Gastroesophageal sphincter (tissue), 4 donors: Measurements from ENCODE around the gene TXNRD3. TPM values are rescaled to one million over a fixed set of nuclear protein-coding genes. Genes with fewer than 3 reads are reported as not detected.

Experiments
- ATAC-seq: fragments of 150-250 bp; one replicate; pipeline ENCODE4 v1.9.1; 2016; ENCODE audit warnings: mild to moderate bottlenecking, moderate library complexity
- H3K27ac ChIP-seq, 4 donors: fragments of 200-600 bp; sonication (generic) in 3 of 4; 1 replicate in 3 of 4; 2 replicates in 1 of 4; pipeline ENCODE4 v1.5.1; 2016 to 2019
- H3K27me3 ChIP-seq: fragments of 200-600 bp; sonication (generic); one replicate; pipeline ENCODE4 v1.5.1; 2019
- H3K36me3 ChIP-seq, 2 donors: fragments of 200-600 bp; sonication (generic); one replicate each; pipeline ENCODE4 v1.5.1; 2019; ENCODE audit warnings: control low read depth in 1 of 2
- H3K4me1 ChIP-seq, 3 donors: fragments of 200-600 bp; sonication (generic); 1 replicate in 2 of 3; 2 replicates in 1 of 3; pipeline ENCODE4 v1.5.1; 2016 to 2019; ENCODE audit warnings: control low read depth in 2 of 3
- H3K4me3 ChIP-seq, 2 donors: fragments of 200-600 bp; sonication (generic); one replicate each; pipeline ENCODE4 v1.5.1; 2019; ENCODE audit warnings: mild to moderate bottlenecking in 1 of 2, moderate library complexity in 1 of 2
- H3K9me3 ChIP-seq, 3 donors: fragments of 200-600 bp; sonication (generic); one replicate each; pipeline ENCODE4 v1.5.1; 2017 to 2019; ENCODE audit warnings: control low read depth in 2 of 3
- CTCF ChIP-seq, 4 experiments: fragments of 200-600 bp in 2 of 4; fragments of 450-650 bp in 2 of 4; sonication (generic) in 1 of 4; IDR thresholded peaks; one replicate each; pipeline ENCODE4 v1.5.1; 2017 to 2019; ENCODE audit warnings: antibody characterized with exemption in 4 of 4, mild to moderate bottlenecking in 2 of 4, moderate library complexity in 2 of 4
- EP300 ChIP-seq: sonication (generic); formaldehyde crosslinking; IDR thresholded peaks from one replicate; pipeline ENCODE4 v1.6.1; 2017; ENCODE audit warnings: antibody characterized with exemption, mild to moderate bottlenecking
- POLR2A ChIP-seq, 2 donors: fragments of 450-650 bp; IDR thresholded peaks; one replicate each; pipeline ENCODE4 v1.6.1; 2017; ENCODE audit warnings: antibody characterized with exemption in 2 of 2, mild to moderate bottlenecking in 2 of 2, moderate library complexity in 1 of 2
- POLR2AphosphoS5 ChIP-seq: sonication (generic); formaldehyde crosslinking; IDR thresholded peaks from one replicate; pipeline ENCODE4 v1.6.1; 2017; ENCODE audit warnings: antibody characterized with exemption
- WGBS, 2 donors: methylation state at CpG; one replicate each; pipeline ENCODE4 v1.1.5; 2018; ENCODE audit warnings: low coverage in 1 of 2; 5-methylcytosine and 5-hydroxymethylcytosine counted together
- total RNA-seq, 4 donors: library from RNA; depleted of rRNA; stranded (reverse); fragments of >200 nt; gene quantifications; one replicate each; pipeline ENCODE4 v1.1.0, GENCODE V29; 2016

TXNRD3 gene
- total RNA-seq, 4 donors from 2014 or later, result 14.3 to 24.7 (median 18.5) TPM

GRCh38 chr3:126573492-126574117, 81.3 kb downstream of the TXNRD3 start:
- H3K27me3 ChIP-seq, result no peaks in the 10 kb centered on the region
- no peaks in the 10 kb centered on the region for H3K4me1 ChIP-seq
- TF ChIP-seq EP300, result no peak
- TF ChIP-seq POLR2AphosphoS5, result no peak
- TF ChIP-seq POLR2A (IDR thresholded peaks at IDR 0.05), result no peak
- TF ChIP-seq CTCF (IDR thresholded peaks at IDR 0.05), result no peak
- no peaks in the 10 kb centered on the region for H3K9me3 ChIP-seq
- no peak overlapping the region for H3K4me3 ChIP-seq
- no peaks in the 10 kb centered on the region for H3K36me3 ChIP-seq
- 60 to 77% methylated on average over 4 to 13 of the region's 15 CpGs for WGBS, 2 donors
- no peak for ATAC-seq
- no peak overlapping the region for H3K27ac ChIP-seq

- no peak for ATAC-seq
- H3K4me3 ChIP-seq, result no peak overlapping the region
- H3K27ac ChIP-seq, result no peak overlapping the region
- WGBS, 2 donors, result no CpG with 5 or more reads among the region's 7 CpGs
- H3K27me3 ChIP-seq, result no peaks in the 10 kb centered on the region
- H3K4me1 ChIP-seq, result no peaks in the 10 kb centered on the region
- H3K9me3 ChIP-seq, result no peaks in the 10 kb centered on the region
- H3K36me3 ChIP-seq, result no peaks in the 10 kb centered on the region
- no peak for TF ChIP-seq CTCF (IDR thresholded peaks at IDR 0.05)
- TF ChIP-seq POLR2AphosphoS5, result no peak
- TF ChIP-seq POLR2A (IDR thresholded peaks at IDR 0.05), result no peak
- TF ChIP-seq EP300, result no peak
Observed at GRCh38 chr3:126571078-126571477, 83.8 kb downstream of the TXNRD3 start.

GRCh38 chr3:126570103-126570541, 84.8 kb downstream of the TXNRD3 start:
- ATAC-seq, result no peak
- Histone ChIP-seq H3K27ac (no peak overlapping the region), H3K27me3 (peaks cover 2% of the 10 kb centered on the region), H3K9me3 (no peaks in the 10 kb centered on the region), H3K36me3 (no peaks in the 10 kb centered on the region), H3K4me1 (no peaks in the 10 kb centered on the region), H3K4me3 (no peak overlapping the region)
- 47% methylated on average over 3 of the region's 6 CpGs; no CpG with 5 or more reads in 1 of the 2 donors for WGBS, 2 donors
- TF ChIP-seq CTCF (IDR thresholded peaks at IDR 0.05) (no peak), POLR2A (IDR thresholded peaks at IDR 0.05) (no peak), POLR2AphosphoS5 (no peak), EP300 (no peak)

DNA sequence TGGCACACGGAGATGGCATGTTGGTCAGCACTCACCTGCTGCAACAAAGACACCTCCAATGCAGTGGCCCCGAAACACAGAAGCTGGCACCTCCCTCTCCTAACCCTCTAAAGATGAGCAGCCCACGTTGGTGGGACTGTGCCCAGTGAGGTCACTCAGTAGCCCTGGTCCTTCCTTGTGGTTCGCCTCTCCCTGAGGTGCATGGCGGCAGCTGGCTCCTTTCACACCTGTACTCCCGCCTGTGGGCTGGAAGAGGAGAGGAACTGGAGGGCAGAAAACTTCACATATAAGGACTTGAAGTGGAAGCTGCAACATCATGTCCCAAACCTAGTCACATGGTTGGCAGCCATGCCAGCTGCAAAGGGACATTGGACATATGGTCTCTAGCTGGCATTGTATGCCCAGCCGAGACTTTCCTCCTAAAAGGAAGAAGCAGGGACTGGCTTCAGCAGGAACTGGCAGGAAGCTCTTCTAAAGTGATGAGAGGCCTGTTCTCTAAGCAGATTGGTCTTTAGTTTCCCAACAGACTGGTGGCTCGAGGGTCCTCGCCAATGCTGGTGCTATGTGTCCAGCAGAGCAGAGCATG, 85.4 kb downstream of the TXNRD3 start:
- H3K4me3 ChIP-seq, result no peak overlapping the region

More for the DNA sequence above, 85.4 kb downstream of the TXNRD3 start:
- Histone ChIP-seq H3K36me3 (no peaks in the 10 kb centered on the region), H3K4me1 (no peaks in the 10 kb centered on the region), H3K27ac (no peak overlapping the region), H3K9me3 (no peaks in the 10 kb centered on the region), H3K27me3 (peaks cover 5% of the 10 kb centered on the region)
- ATAC-seq, result no peak
- WGBS, 2 donors, result 67 to 87% methylated on average over 1 to 3 of the region's 9 CpGs
- TF ChIP-seq CTCF (IDR thresholded peaks at IDR 0.05), result no peak
- TF ChIP-seq EP300, result no peak
- TF ChIP-seq POLR2A (IDR thresholded peaks at IDR 0.05), result no peak
- TF ChIP-seq POLR2AphosphoS5, result no peak
